MG63 (cell line): ENCODE measurements around the gene KIF6. TPM values are rescaled to one million over a fixed set of nuclear protein-coding genes. Genes with fewer than 3 reads are reported as not detected.

Source experiments
- DNase-seq: peaks from one replicate; pipeline ENCODE4 v3.0.0-alpha.2; 2020
- H3K27me3 ChIP-seq: fragments of 250-450 bp; sonication (Bioruptor Pico); 2 replicates; pipeline ENCODE4 v1.5.1; 2020; ENCODE audit warnings: mild to moderate bottlenecking, moderate library complexity
- H3K36me3 ChIP-seq: fragments of 250-450 bp; sonication (Bioruptor Pico); 2 replicates; pipeline ENCODE4 v1.5.1; 2020; ENCODE audit warnings: mild to moderate bottlenecking, moderate library complexity
- H3K4me3 ChIP-seq: fragments of 250-450 bp; sonication (Bioruptor Pico); 2 replicates; pipeline ENCODE4 v1.5.1; 2020; ENCODE audit warnings: mild to moderate bottlenecking, moderate library complexity
- H3K9me3 ChIP-seq: fragments of 250-450 bp; sonication (Bioruptor Pico); 2 replicates; pipeline ENCODE4 v1.5.1; 2020; ENCODE audit warnings: mild to moderate bottlenecking, moderate library complexity
- total RNA-seq: library from RNA; depleted of rRNA; stranded (reverse); fragments of >200 nt; shearing (Covaris generic); gene quantifications from 2 replicates; pipeline ENCODE4 v1.2.3, GENCODE V29; 2014; ENCODE audit warnings: low replicate concordance

The KIF6 gene
- total RNA-seq, 1 experiment from 2014 or later, result not detected

DNA sequence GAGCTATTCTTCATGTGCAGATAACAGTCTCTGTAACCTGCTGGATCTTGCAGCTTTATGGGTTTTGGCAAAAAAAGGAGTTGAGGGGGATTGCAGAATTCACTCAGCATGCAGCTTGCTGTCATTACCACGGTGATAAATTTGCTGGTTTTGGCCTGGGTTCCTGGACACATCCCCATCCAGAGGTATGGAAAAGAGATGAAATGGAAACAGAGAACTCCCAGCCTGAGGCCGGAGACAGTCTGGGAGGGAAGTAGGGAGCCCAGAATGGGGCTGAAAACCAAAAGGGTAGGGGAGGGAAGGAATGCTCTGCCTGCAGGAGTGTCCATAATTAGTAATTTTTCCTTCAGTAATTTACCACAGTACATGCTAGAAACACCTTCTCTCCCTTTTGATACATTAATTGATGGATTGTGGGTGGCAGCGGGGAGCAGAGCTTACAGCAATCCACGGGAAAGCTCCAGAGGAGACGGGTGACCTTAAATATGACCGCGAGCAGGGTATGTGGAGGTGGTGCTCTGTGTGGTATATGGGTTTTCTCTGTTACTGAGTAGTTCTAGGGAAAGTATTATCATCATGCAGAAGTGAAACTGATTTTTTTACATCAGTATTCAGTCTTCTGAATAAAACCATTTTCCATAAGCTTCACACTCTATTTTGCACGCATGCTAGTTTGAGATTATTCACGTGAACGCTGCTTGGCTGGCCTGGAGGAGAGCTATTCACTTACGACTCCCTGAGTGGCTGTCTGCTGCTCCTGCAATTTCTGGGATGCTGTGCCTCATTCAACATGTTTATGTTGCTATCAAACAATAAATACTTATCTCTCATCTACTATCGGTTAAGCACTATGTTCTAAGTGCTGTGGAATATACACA, 336.4 kb downstream of the KIF6 start:
- DNase-seq, result no peak
- Histone ChIP-seq H3K4me3 (no peak overlapping the region), H3K36me3 (no peaks in the 10 kb centered on the region)

DNA sequence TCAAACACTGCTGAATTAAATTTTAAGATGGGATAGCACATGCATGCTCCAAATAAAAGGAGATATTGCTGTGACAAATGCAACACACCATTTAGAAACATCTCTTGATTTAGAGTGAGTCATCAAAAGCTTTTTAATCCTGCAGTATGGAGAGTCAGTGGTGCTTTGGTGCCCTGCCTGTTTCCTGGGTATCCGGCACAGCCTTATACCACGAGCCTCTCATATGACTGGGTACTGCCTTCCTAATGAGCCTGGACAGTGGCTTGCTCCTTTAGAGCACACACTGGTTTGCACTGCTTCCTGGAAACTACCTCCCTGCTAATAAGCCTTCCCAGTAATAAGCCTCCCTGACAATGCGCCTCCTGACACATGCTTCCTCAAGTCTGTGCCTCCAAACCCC, 337.4 kb downstream of the KIF6 start:
- peak; percentile 5 for DNase-seq
- H3K36me3 ChIP-seq, result no peaks in the 10 kb centered on the region
- no peaks in the 10 kb centered on the region for H3K9me3 ChIP-seq
- H3K4me3 ChIP-seq, result no peak overlapping the region
- H3K27me3 ChIP-seq, result no peaks in the 10 kb centered on the region

More for the DNA sequence above, 336.4 kb downstream of the KIF6 start:
- Histone ChIP-seq H3K27me3 (no peaks in the 10 kb centered on the region), H3K9me3 (no peaks in the 10 kb centered on the region)

DNA sequence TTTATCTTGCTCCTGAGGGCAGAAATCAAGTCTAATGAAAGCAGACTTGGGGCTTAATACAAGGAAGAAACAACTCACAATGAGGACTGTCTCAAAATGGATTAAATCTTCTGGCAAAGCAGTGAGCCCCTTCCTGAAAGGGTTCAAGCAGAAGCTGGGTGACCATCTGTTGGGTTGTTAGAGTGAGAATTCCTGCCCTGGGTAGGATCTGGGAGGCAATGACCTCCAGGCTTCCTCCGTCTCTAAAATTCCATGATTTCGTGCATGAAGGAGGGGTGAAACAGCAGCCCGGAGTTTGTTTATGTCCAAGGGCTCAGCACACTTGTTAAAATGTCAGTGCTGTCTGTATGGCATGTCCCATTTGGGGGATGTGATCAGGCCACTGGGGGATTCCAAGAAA, 338.7 kb downstream of the KIF6 start:
- no peaks in the 10 kb centered on the region for H3K9me3 ChIP-seq
- no peaks in the 10 kb centered on the region for H3K36me3 ChIP-seq
- no peaks in the 10 kb centered on the region for H3K27me3 ChIP-seq
- H3K4me3 ChIP-seq, result no peak overlapping the region
- DNase-seq, result no peak

DNA sequence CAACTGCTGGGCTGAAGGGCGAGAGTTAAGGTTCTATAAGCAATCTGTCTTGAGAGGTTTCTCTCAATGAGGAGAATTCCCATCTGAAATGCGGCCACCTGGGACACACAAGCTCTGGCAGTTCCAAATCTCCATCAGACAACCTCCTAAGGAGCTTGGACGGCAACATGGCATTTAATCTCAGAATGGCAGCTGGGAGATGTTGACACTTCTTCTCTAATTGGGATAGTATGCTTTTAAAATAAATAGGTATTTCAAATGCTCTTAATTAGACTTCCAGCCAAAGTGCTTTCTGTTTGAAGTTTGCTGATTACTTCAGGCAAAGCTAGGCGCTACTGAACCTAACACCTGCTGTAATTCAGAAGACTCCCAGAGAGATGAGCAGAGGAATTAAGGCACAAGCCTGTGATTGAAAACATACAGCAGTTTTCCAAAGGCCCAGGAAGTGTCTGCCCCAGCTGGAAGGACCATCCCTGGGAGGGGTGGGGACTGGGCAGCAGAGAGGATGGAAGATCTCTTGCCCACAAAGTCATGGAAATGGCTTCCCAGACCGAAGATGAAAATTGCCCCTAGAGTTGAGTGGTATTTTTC, 343.6 kb downstream of the KIF6 start:
- DNase-seq, result no peak
- no peaks in the 10 kb centered on the region for H3K36me3 ChIP-seq
- H3K4me3 ChIP-seq, result no peak overlapping the region
- no peaks in the 10 kb centered on the region for H3K27me3 ChIP-seq
- no peaks in the 10 kb centered on the region for H3K9me3 ChIP-seq

DNA sequence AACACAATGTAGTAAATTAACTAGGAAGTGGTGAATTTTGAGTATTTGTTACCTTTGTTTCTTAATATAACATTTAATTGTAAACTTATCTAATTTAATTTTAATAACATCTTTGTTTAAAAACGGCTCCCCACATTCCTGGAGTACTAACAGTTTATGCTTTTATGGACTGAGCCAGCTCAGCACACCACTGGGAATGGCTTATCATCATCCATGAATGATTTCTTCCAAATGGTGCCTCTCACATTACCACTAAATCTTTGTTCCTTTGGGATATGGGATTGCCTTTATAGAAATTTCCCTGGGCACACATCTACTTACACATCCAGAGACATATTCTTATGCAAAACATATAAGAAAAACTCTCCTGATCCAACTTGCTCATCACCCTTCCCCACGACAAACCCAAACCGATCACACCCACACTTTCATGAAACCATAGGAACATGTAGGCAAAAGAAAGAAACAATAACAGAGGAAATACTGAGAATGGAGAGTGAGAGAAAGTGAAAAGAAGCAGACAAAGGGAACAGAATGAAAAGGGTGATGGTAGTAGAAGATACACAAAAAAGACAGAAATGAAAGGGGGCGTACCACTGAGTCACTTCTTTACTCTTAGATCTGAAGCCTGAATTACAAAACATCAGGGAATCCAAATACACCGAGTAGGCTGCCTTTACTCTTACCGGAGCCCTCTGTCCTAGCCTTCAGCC, 344.2 kb downstream of the KIF6 start:
- Histone ChIP-seq H3K9me3 (no peaks in the 10 kb centered on the region), H3K4me3 (no peak overlapping the region), H3K36me3 (no peaks in the 10 kb centered on the region), H3K27me3 (no peaks in the 10 kb centered on the region)
- no peak for DNase-seq

DNA sequence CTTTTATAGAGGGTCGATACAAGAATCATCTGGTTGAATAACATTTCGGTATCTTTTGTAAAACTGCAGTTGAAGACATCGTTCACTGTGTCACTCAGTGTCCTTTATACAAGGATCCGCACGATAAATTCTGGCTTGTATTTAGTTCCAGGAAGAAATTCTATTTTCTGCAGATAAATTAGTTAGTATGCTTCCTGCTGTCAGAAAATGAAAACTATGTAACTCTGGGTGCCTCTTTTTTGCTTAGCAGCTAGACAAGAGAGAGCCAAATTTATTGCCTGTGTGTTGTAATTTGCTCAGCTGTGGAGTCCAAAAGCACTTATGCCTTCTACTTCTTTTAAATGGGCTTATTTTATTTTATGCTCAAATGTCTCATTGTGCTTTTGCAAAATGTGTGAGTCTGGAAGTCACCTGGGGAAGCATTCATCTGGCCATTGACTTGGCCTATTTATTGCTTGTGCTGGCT, 346.2 kb downstream of the KIF6 start:
- Histone ChIP-seq H3K27me3 (no peaks in the 10 kb centered on the region), H3K36me3 (no peaks in the 10 kb centered on the region), H3K9me3 (no peaks in the 10 kb centered on the region), H3K4me3 (no peak overlapping the region)
- no peak for DNase-seq

- Histone ChIP-seq H3K9me3 (no peaks in the 10 kb centered on the region), H3K27me3 (no peaks in the 10 kb centered on the region), H3K36me3 (no peaks in the 10 kb centered on the region), H3K4me3 (no peak overlapping the region)
- DNase-seq, result no peak
Measured at GRCh38 chr6:39378175-39378959, 346.8 kb downstream of the KIF6 start.

DNA sequence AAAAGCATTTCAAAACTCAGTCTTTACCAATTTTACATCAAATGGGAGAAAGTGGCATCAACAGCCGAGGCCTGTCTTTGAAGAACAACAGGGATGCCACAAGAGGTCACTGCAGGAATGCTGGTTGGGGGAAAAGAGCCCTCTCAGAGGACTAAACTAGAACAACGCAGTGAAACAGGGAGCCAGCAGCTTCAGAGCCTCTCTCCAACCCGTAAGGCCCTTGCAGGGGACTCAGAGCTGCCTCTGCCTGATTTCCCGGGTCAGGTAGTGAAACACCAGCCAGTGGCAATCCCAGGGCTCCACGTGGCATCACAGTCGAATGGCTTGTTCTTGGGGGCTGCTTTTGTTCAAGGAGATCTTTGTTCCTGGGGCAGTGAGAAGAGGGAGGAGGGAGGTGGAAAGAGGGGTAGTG, 347.7 kb downstream of the KIF6 start:
- Histone ChIP-seq H3K36me3 (no peaks in the 10 kb centered on the region), H3K9me3 (no peaks in the 10 kb centered on the region), H3K27me3 (no peaks in the 10 kb centered on the region), H3K4me3 (no peak overlapping the region)
- DNase-seq, result peak; percentile 45

DNA sequence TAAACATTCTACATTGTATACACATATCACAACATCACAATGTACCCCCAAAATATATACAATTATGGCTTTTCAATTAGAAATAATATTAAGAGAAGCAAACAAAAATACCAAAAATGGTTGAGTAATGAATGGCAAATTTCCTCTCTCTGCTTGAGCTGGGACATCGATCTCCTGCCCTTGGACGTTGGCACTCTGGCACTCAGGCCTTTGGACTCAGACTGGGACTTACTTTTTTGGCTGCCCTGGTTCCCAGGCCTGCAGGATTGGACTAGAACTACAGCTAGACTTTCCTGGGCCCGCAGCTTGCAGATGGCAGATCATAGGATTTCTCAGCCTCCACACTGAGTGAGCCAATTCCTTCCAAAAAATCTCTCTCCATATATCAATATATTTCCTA, 349.8 kb downstream of the KIF6 start:
- H3K27me3 ChIP-seq, result no peaks in the 10 kb centered on the region
- no peaks in the 10 kb centered on the region for H3K9me3 ChIP-seq
- no peak for DNase-seq
- H3K36me3 ChIP-seq, result no peaks in the 10 kb centered on the region
- H3K4me3 ChIP-seq, result no peak overlapping the region

GRCh38 chr6:39370390-39370789, 354.8 kb downstream of the KIF6 start:
- H3K36me3 ChIP-seq, result no peaks in the 10 kb centered on the region
- H3K4me3 ChIP-seq, result no peak overlapping the region
- DNase-seq, result no peak
- H3K27me3 ChIP-seq, result no peaks in the 10 kb centered on the region
- H3K9me3 ChIP-seq, result no peaks in the 10 kb centered on the region

DNA sequence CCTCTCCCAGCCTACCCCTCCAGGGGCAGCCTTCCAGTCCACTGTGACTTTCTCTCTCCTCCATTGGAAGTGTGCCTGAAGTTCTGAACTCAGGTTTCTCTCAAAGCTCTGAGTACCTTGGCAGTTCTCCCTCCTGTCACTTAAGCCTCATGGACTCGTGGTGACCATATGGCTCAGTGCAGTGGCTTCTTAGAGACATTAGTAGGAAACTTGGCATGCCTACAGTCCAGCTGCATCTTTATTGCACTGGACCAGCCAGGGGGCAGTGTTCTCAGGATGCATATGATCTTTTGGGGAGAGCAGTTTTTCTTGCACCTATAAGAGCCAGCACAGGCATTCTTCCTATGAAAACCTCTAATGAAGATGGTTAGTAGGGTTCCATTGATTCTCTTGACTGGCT, 355.2 kb downstream of the KIF6 start:
- Histone ChIP-seq H3K4me3 (no peak overlapping the region), H3K9me3 (no peaks in the 10 kb centered on the region), H3K36me3 (no peaks in the 10 kb centered on the region), H3K27me3 (no peaks in the 10 kb centered on the region)
- no peak for DNase-seq

- no peak for DNase-seq
- Histone ChIP-seq H3K36me3 (no peaks in the 10 kb centered on the region), H3K4me3 (no peak overlapping the region), H3K27me3 (no peaks in the 10 kb centered on the region), H3K9me3 (no peaks in the 10 kb centered on the region)
Measured at GRCh38 chr6:39367700-39368099, 357.5 kb downstream of the KIF6 start.

GRCh38 chr6:39366931-39367618, 358.1 kb downstream of the KIF6 start:
- DNase-seq, result no peak
- no peaks in the 10 kb centered on the region for H3K36me3 ChIP-seq
- H3K27me3 ChIP-seq, result no peaks in the 10 kb centered on the region
- H3K4me3 ChIP-seq, result no peak overlapping the region
- no peaks in the 10 kb centered on the region for H3K9me3 ChIP-seq

GRCh38 chr6:39365281-39366074, 359.7 kb downstream of the KIF6 start:
- no peaks in the 10 kb centered on the region for H3K9me3 ChIP-seq
- H3K27me3 ChIP-seq, result no peaks in the 10 kb centered on the region
- no peak overlapping the region for H3K4me3 ChIP-seq
- peak; percentile 24 for DNase-seq
- H3K36me3 ChIP-seq, result no peaks in the 10 kb centered on the region

GRCh38 chr6:39363280-39363679, 361.9 kb downstream of the KIF6 start:
- Histone ChIP-seq H3K4me3 (no peak overlapping the region), H3K27me3 (no peaks in the 10 kb centered on the region), H3K9me3 (no peaks in the 10 kb centered on the region), H3K36me3 (no peaks in the 10 kb centered on the region)
- no peak for DNase-seq

- Histone ChIP-seq H3K27me3 (no peaks in the 10 kb centered on the region), H3K4me3 (no peak overlapping the region), H3K9me3 (no peaks in the 10 kb centered on the region), H3K36me3 (no peaks in the 10 kb centered on the region)
- DNase-seq, result no peak
Measured at GRCh38 chr6:39362487-39362865, 362.7 kb downstream of the KIF6 start.
